ENCODE results near the gene ADCY6.

Gene ADCY6
- total RNA-seq = 1.1 to 9.7 (median 2.5) reads per million in 17 experiments

DNA sequence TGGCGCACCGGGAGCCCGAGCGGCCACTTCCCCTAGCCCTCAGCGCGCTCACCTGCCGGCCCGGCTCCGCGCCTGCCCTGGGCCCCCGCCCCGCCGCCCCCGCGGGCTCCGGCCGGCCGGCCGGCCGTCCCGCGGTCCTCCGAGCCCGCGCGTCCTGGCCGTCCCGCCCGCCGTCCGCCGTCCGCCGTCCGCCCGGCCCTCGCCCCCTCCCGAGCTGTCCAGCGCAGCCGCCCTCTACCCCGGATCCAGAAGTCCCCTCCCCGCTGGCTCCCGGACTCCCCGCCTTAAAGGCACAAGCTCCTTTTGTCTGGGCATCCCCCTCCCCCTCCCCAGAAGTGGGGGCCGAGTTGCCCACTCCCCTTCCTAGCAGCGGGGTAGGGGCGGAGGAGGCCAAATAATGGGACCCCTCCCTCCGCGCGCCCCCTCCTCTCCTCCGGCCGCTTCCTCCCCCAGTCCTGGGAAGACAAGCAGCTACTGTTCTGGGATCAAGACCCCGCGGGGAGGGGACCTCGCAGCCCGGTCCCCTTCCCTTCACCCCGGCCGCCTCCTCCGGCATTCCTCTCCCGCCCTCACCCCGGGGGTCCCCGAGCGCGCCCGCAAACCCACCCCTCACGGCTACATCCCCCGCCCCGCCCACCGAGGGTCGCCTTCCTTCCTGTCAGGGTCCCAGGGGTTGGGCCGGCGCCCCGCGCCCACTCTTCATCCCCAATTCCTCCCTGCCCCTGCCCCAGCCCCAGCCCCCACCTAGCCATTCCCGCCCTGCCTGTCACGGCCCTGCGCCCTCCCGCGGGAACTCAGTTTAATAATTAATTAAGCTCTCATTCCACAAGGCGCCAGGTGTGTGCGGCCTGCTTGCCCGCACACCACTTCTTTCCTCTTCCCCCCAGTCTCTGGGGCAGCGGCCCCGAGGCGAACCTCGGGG, at the start of gene ADCY6:
Gene ADCY6, minus strand, starts transcription at position 236 of the 922 bp plus-strand sequence. CDS start 5,655 bp downstream, outside the sequence.
- DNase-seq = peak; percentile 32 to 72 (median 51)

DNA sequence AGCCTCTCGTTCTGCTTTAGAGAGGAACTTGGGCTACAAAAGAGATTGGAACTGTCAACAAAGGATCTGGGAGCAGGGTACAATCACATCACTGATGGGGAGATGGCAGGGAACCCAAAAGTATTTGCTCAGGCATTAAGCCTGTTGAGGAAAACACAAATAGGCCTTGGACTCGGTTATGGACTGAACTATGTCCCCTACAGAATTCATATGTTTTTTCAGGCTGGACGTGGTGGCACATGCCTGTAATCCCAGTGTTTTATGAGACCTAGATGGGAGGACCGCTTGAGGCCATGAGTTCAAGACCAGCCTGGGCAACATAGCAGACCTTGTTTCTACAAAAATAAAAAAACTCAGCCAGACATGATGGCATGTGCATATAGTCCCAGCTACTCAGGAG, 49.2 kb upstream of the ADCY6 start:
- DNase-seq = no peak

DNA sequence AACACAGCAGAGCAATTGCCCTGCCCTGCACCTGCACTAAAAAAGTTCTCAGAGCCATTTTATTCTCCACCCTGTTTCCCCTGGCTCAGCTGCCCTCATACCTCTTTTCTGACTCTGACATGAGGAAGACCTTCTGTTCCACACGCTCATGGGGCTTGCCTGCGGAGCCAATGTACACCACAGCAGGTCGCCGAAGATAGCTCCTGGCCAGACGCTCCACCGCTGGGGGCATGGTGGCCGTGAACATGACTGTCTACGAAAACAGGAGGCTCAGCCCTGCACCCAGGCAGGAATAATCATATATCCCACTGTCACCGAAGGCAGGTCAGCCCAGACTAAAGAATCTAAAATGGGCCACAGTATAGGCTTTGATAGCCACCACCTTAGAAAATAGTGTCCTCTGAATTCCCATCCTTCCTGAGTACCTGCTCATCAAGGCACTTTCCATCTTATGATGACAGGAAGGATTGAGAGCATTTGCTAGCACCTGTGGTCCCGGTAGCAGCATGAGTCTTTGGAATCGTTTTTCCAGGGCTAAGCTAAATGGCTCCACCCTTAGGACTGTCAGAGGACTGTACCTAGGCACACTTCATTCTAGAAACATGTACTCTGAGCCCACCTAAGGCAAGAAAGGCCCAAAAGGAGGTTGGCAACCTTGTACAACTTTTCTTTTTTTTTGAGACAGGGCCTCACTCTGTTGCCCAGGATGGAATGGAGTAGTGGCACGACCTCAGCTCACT, 43.6 kb upstream of the ADCY6 start:
- DNase-seq = no peak

DNA sequence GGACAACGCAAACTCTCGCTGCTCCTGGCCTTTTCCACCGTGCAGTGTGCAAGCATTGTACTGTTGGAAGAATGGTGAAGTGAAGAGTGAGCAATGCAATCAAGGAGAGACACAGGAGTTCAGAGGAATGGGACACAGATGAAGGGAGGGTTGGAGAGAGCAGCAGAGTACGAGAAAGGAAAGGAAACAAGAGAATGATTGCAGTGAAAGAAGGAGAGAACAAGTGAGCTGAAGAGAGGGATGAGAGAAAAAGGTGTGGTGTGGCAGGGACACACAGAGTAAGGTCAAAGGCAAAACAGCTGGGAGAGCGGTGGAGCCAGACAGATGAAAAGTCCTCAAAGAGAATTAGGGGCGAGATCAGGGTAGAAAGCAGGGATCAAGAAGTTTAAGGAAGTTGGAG, 42.4 kb upstream of the ADCY6 start:
- no peak for DNase-seq

DNA sequence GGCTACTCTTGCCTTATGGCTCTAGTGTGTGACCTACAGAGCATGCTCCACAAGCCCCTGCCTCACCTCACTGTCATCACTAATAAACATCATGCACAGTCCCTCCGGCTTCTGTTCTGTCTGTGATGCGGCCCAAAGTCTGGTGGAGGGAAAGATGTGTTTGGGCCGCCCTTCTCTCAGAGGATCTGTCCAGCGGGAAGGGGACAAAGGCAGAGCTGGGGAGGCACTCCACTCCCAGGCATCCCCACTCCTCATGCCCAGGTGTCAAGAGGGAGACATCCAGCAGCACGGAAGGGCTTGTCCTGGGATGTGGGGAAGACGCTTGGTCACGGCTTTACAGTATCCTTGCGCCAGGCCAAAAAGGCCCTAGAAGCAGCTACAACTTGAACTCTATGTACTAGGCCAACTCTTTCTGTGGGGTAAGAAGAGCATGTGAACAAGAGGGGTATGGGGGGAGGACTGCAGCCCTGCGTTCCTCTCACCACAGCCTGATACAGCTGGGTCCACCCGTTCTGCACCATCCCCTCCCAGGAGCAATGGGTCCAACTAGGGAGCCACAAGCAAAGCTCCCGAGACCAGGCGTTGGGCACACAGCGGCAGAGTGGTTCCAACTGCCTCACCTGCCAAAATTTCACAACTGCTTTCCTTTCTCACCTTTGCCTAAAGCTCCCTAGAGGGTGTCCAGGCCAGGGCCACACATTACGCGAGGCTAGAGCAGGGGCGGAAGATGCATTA, 40.1 kb upstream of the ADCY6 start:
- no peak for DNase-seq

DNA sequence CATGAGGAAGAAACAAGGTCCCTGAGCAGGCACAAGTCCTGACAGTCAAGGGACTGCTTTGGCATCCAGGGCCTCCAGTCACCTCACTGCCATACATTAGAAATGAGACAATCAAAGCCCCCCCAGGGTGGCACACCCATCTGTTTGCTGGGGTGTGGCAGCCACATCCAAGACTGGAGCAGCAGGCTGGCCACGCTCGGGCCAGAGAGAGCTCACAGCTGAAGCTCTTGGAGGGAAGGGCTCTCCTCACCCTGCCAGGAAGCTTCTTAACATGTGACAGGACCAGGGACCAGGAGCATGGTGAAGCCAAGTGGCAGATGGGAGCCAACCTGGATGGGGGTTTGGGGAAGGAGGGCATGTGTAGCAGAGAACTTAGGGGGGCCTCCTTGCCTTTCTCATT, 39.4 kb upstream of the ADCY6 start:
- no peak for DNase-seq

DNA sequence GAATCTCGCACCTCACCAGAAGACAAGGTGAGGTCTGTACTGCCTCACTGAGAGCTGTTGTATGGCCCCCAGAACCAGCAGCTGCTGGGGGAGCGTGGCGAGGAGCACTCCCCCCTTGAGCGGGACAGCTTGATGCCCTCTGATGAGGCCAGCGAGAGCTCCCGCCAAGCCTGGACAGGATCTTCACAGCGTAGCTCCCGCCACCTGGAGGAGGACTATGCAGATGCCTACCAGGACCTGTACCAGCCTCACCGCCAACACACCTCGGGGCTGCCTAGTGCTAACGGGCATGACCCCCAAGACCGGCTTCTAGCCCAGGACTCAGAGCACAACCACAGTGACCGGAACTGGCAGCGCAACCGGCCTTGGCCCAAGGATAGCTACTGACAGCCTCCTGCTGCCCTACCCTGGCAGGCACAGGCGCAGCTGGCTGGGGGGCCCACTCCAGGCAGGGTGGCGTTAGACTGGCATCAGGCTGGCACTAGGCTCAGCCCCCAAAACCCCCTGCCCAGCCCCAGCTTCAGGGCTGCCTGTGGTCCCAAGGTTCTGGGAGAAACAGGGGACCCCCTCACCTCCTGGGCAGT, 38.7 kb upstream of the ADCY6 start:
- no peak for DNase-seq

DNA sequence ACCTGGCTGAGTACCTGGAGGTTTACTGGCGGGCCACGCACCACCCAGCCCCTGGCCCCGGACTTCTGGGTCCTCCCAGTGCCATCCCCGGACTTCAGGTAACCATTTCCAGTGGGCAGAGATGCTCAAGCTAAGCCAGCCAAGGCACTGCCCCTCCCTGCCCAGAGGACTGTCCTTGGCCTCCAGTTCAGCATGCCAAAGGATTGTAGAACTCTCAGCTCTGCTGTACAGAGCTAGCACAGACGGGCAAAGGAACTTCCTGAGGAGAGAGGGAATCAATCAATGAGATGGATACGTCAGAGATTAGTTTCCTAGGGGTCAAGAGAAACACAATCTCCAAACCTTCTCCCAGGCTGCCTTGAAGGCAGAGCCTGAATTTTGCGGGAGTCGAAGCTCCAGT, 38.1 kb upstream of the ADCY6 start:
- DNase-seq = no peak

DNA sequence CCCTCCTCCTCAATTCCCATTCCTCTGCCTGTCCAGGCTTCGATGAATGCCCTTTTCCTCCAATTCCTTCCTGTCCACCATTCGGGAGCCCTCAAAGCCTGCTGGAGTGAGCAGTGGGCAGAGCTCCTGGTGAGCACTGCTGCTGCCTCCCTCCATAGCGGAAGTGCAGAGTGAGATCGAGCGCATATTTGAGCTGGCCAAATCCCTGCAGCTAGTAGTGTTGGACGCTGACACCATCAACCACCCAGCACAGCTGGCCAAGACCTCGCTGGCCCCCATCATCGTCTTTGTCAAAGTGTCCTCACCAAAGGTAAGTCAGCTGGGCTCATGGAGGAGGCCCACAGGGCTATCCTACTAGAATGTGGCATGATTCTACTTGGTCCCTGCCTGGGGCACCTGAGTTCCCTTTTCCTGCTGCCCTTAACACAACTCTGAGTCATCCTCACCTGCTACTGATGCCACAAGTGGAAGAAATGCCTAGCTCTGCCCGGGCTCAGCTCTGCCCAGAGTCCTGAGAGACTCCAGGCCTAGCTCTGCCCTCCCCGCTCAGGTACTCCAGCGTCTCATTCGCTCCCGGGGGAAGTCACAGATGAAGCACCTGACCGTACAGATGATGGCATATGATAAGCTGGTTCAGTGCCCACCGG, 37.4 kb upstream of the ADCY6 start:
- no peak for DNase-seq

DNA sequence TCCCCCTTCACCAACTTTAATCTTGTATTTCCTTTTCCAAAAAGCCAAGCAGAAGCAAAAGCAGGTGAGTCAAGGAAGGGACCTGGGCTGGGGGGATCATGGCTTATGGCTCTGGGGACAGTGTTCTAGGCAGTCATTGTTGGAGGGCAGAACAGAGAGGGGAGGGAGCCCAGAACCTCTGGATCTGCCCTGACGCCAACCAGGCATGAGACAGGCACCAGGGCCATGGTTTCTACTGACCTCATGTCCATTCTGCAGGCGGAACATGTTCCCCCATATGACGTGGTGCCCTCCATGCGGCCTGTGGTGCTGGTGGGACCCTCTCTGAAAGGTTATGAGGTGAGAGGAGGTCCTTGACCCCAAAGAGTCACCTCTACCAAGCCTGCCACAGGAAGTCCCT, 36.0 kb upstream of the ADCY6 start:
- no peak for DNase-seq

DNA sequence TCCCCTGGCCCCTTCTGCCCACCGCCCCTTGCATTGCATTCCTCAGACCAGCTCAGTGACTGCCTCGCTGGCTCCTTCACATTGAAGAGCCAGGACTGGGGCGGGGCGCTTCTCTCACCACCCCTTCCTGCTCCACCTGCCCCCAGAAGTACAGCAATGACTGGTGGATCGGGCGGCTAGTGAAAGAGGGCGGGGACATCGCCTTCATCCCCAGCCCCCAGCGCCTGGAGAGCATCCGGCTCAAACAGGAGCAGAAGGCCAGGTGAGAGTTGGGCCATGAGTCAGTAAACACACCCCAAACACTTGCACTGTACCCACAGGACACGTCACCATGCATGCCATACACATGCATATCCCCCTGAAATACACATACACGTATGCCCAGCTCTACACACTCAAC, 35.2 kb upstream of the ADCY6 start:
- DNase-seq = no peak

DNA sequence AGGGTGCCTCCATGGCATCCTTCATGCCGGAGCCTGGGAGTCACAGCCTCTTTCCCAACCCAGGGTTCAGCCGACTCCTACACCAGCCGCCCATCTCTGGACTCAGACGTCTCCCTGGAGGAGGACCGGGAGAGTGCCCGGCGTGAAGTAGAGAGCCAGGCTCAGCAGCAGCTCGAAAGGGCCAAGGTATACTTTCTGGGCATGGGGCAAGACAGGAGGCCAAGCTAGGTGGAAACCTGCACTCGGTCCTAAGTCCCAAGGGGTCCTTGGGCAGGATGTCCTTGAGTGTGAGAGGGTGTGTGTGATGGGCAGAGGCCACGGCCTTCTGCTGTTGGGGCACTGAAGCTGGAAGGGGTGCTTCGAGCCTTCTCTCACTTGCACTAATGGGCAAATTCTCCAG, 34.4 kb upstream of the ADCY6 start:
- no peak for DNase-seq

DNA sequence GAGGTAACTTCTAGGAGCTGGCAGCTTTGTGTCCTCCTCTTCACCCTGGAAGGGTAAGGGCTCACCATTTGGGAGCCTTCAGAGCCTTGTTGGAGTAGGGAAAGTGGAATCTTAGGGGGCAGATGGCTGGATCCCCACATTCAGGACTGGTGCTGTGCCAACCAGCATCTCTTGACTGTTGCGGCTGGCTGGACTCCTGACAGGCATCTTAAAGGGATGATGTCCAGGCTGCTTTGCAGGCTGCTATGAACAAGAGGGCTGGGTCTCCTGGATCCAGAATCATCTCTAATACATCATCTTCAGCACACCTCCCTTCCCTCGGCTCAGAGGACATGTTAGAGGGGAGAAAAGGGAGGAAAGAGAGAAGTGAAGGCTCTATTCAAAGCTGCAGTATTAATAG, 33.8 kb upstream of the ADCY6 start:
- DNase-seq = no peak

DNA sequence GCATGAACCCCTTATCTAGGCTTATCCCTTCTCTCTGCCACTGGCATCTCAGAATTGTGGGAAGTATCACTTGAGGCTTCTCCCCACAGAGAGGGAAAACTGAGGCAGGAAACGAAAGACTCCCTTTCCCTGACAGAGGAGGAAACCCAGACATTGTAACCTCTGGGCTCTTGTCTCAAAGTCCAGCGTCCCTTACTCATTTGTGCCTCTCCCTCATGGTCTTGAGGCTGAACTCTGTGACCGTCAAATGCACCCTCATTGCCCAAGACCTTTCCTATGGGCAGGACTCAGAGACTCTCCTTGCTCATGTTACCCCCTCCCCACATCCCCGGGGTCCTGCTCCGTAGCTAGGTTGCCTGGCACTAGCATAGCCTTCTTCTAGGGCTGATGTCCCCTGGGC, 33.2 kb upstream of the ADCY6 start:
- DNase-seq = no peak

DNA sequence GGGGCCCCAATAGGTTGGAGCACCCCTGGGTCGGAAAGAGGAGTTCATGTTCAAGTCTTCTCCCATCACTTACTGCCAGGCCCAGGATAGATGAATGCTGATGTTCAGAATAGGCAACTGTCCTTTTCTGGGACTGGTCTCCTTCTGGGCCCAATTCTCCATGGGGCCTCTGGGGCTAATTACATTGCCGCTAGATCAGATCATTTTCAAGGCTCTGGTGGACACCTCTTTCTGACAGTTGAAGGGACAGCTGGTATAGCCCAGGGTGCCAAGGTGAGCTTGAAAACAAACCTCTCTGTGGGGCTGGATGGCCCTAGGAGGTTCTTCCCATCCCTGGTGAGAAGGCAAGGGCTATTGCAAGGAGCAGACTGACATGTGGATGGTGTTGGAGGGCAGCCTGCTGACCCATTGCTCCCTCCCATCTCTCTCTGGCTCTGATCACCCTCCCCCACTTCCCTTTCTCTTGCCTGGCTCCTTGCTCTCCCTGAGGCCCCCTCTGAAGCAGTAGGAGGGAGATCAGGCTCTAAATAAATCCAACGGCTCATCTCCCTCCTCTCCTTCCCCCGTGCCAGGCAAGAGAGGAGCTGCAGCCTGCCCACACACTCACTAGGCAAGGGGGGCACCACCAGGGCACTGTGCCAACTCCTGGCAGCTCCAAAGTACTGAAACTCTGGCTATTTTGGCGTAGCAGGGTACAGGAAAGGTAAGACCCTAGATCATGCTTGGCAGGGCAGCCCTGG, 31.3 kb upstream of the ADCY6 start:
- peak; percentile 22 to 55 (median 34) for DNase-seq

DNA sequence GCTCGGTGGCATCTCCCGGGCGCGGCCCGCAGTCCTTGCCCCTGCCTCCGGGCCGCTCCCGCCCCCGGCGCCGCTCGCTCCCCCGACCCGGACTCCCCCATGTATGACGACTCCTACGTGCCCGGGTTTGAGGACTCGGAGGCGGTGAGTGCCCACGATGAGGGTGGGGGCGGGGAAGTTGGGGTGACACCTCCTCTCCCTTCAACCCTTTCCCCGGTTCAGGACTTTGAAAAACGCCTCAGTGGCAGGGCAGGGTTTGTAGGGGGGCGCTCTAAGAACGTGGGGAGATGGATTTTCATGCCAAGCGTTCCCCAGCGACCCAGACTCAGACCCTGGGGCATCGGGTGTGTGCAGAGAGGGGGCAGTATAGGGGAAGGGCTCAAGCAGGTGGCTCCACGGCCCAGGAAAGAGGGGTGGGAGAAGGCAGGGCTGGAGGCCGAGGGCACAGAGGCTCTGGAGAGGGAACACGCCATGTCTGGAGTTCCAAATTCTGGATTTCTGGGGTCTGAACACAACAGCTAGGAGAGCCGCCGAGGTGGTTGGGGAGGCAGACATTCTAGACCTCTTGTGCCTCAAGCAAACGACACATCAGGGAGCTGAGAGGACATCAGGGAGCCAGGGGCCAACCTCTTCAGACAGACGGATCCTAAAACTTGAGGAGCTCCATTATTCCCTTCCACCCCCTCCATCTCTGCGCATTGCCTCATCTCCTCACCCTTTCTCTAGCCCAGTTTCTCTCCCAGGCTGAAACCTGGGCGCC, 30.1 kb upstream of the ADCY6 start:
- DNase-seq = no peak

DNA sequence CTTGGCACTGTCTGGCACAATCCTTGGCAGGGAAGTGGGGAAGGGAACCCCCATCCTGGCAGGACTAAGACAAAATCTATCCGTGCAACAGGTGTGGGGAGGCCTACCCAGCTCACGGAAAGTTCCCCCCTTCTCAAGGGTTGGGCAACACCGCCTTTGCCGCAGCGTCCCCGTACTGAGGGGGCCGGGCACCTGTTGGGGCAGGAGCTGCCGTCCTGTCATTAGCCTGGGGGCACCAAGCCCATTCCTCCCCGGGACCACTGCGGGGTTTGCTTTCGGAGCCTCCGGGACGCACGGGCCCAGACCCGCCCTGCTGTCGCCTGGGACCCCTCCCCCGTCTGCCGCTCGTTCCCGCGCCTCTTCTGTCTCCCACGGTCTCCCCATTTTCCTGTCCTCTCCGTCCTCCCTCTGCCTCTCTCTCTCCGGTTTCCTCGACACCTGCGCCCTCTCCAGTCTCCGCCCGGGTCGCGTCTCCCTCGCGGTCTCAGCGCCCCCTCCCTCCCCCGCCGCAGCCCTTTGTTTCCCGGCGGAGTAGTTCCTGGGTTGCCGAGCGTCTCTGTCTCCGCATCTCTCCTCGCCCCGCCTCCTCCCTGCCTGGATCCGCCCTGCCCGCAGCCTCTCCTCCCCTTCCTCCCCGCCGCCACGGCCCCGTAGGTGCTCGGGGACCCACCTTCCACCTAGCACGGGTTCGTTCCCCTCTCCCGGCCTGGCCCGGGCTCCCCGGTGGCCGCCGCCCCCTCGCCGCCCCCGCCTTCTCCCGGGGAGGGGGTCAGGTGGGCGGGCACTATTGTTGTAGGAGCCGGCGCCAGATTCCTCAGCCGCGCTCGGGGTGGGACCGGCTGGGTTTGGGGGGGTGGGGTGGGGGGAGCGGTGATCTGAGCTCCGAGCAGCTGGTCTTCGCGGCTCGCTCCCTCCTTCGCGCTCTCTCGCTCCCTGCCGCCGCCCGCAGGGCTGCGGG, 29.3 kb upstream of the ADCY6 start, which contains the start of gene CACNB3:
Gene CACNB3, plus strand, starts transcription at position 624 of the 958 bp plus-strand sequence. CDS start 434 bp downstream, outside the sequence.
- peak in 3 of 4 experiments; percentile 37 to 65 (median 53) for DNase-seq

DNA sequence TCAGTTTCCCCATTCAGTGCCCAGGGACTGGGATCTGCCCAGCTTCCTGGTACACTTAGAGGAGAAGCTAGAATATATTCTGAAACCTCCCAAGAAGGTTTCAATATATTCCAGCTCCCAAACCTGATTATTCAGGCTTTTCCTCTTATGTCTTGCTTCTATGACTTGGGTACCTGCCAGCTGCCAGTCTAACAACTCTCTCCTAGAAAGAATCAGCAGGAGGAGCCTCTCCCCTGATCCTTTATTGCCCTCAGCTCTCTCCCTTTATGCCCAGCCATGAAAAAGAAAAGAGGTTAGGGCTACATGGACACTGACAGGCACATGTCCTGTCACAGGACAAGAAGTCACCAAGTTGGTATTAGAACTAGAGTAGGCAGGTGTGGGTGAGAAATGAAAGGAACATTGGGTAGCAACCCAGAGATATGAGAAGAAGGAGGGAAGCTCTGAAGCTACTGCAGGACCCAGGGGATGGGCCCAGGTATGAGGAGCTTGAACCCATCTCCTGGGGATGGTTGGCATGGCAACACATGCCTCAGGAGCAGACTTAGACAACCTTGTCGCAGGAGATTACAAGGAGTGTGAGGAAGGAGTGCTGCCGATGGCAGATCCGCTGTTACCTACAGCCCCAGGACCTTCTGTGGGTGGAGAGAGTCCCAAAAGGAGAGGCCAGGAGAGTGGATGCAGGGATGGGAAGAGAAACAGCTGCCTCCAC, 27.4 kb upstream of the ADCY6 start:
- no peak for DNase-seq
